NOMO-1 (cell line): ENCODE results near the gene GTPBP6.
"Not testable (repeated sequence)": the region's sequence is repeated elsewhere in the genome, so short reads cannot be mapped to it uniquely, and the experiment has no call there.

Experiments used
- DNase-seq, 2 experiments: peaks; one replicate each; lab custom pipeline; 2025; ENCODE audit not compliant: unreplicated experiment in 2 of 2; lab: John Stamatoyannopoulos, UW

GTPBP6 gene

GRCh38 chrX:295136-295535 is 23.5 kb downstream of the GTPBP6 start:
- DNase-seq = no peak

- no peak for DNase-seq
Measured at GRCh38 chrX:292900-293897, 25.4 kb downstream of the GTPBP6 start.

GRCh38 chrX:291411-291901 is 27.1 kb downstream of the GTPBP6 start:
- DNase-seq = no peak

- no peak for DNase-seq
Measured at GRCh38 chrX:290476-291166, 28.0 kb downstream of the GTPBP6 start.

- DNase-seq = no peak
Measured at GRCh38 chrX:288561-288991, 30.0 kb downstream of the GTPBP6 start.

GRCh38 chrX:287670-288069 is 30.9 kb downstream of the GTPBP6 start:
- DNase-seq = no peak

GRCh38 chrX:285076-285677 is 33.4 kb downstream of the GTPBP6 start:
- no peak for DNase-seq

GRCh38 chrX:283115-283845 is 35.3 kb downstream of the GTPBP6 start:
- no peak for DNase-seq

- not testable (repeated sequence) for DNase-seq
Measured at GRCh38 chrX:282000-282681, 36.5 kb downstream of the GTPBP6 start.

GRCh38 chrX:281166-281999 is 37.2 kb downstream of the GTPBP6 start, which contains the start of gene PLCXD1:
Gene PLCXD1 (plus strand): TSS chrX:281381. CDS start chrX:284188, 2,807 bp downstream.
- no peak for DNase-seq

- not testable (repeated sequence) for DNase-seq
Measured at GRCh38 chrX:280722-281121, 37.9 kb downstream of the GTPBP6 start.

- DNase-seq = not testable (repeated sequence)
Measured at GRCh38 chrX:279757-280604, 38.6 kb downstream of the GTPBP6 start.

- DNase-seq = no peak
Measured at GRCh38 chrX:276581-277201, 41.9 kb downstream of the GTPBP6 start.

- no peak for DNase-seq
Measured at GRCh38 chrX:275967-276580, 42.5 kb downstream of the GTPBP6 start.

GRCh38 chrX:275476-275966 is 43.1 kb downstream of the GTPBP6 start:
- DNase-seq = no peak

GRCh38 chrX:274904-275475 is 43.6 kb downstream of the GTPBP6 start:
- DNase-seq = no peak
